IMR-90 (cell line): ENCODE results near the gene TMEM60.

Experiments used
- CEBPB ChIP-seq: IDR thresholded peaks from 2 replicates; pipeline ENCODE4 v1.6.1; 2012; ENCODE audit warnings: low read depth, low read length, improper control_type of control experiment
- CHD1 ChIP-seq: IDR thresholded peaks from 2 replicates; pipeline ENCODE4 v1.6.1; 2012; ENCODE audit warnings: low read depth, low read length, improper control_type of control experiment
- CTCF ChIP-seq: conservative IDR thresholded peaks from 2 replicates; pipeline ENCODE4 v1.5.1; 2012; ENCODE audit warnings: mild to moderate bottlenecking, low read depth, low read length, improper control_type of control experiment
- ELK1 ChIP-seq: fragments of 150-350 bp; IDR thresholded peaks from 2 replicates; pipeline ENCODE4 v1.6.1; 2016; ENCODE audit warnings: low read depth, mild to moderate bottlenecking, low read length, moderate library complexity, borderline replicate concordance
- MAZ ChIP-seq: IDR thresholded peaks from 2 replicates; pipeline ENCODE4 v1.6.1; 2012; ENCODE audit warnings: low read depth, mild to moderate bottlenecking, low read length, improper control_type of control experiment, moderate library complexity, borderline replicate concordance
- MXI1 ChIP-seq: IDR thresholded peaks from 2 replicates; pipeline ENCODE4 v1.6.1; 2012; ENCODE audit warnings: low read depth, mild to moderate bottlenecking, low read length, moderate library complexity, borderline replicate concordance
- NFE2L2 ChIP-seq: fragments of 150-350 bp; IDR thresholded peaks from 2 replicates; pipeline ENCODE4 v1.6.1; 2016; ENCODE audit warnings: low read depth, mild to moderate bottlenecking, low read length
- POLR2A ChIP-seq: IDR thresholded peaks from 2 replicates; pipeline ENCODE4 v1.6.1; 2012; ENCODE audit warnings: mild to moderate bottlenecking, low read depth, low read length
- RAD21 ChIP-seq: IDR thresholded peaks from 2 replicates; pipeline ENCODE4 v1.6.1; 2012; ENCODE audit warnings: low read length, improper control_type of control experiment
- RCOR1 ChIP-seq: IDR thresholded peaks from 2 replicates; pipeline ENCODE4 v1.6.1; 2012; ENCODE audit warnings: mild to moderate bottlenecking, low read length, improper control_type of control experiment; ENCODE audit not compliant: insufficient replicate concordance
- RFX5 ChIP-seq: IDR thresholded peaks from 2 replicates; pipeline ENCODE4 v1.8.0; 2012; ENCODE audit warnings: low read depth, mild to moderate bottlenecking, low read length, moderate library complexity
- USF2 ChIP-seq: fragments of 150-350 bp; IDR thresholded peaks from 2 replicates; pipeline ENCODE4 v1.6.1; 2017; ENCODE audit warnings: mild to moderate bottlenecking, antibody characterized with exemption, low read length, low read depth

- TF ChIP-seq USF2 (no peak), CTCF (no peak), RAD21 (no peak), RCOR1 (no peak), POLR2A (no peak), NFE2L2 (no peak), MXI1 (no peak), ELK1 (no peak), MAZ (no peak), RFX5 (no peak), CHD1 (no peak), CEBPB (no peak)
Observed at GRCh38 chr7:77830649-77831355, 32.6 kb upstream of the TMEM60 start.
